Karpas-422 (cell line): ENCODE data around the gene MICOS13. TPM values are rescaled to one million over a fixed set of nuclear protein-coding genes. Genes with fewer than 3 reads are reported as not detected.

ENCODE experiments used
- DNase-seq: peaks from one replicate; pipeline ENCODE4 v3.0.0-alpha.2; 2015
- H2AFZ ChIP-seq: fragments of 200-600 bp; sonication (generic); 2 replicates; pipeline ENCODE4 v1.6.1; 2014; ENCODE audit warnings: antibody characterized with exemption, low read length, mixed read lengths
- H3K27ac ChIP-seq: fragments of 200-600 bp; sonication (generic); 2 replicates; pipeline ENCODE4 v1.5.1; 2014; ENCODE audit warnings: mild to moderate bottlenecking, low read length, moderate library complexity
- H3K27me3 ChIP-seq: fragments of 200-600 bp; sonication (generic); 2 replicates; pipeline ENCODE4 v1.6.1; 2014; ENCODE audit warnings: low read length, mixed read lengths
- H3K36me3 ChIP-seq: fragments of 200-600 bp; sonication (generic); 2 replicates; pipeline ENCODE4 v1.6.1; 2014; ENCODE audit warnings: low read length, mixed read lengths; ENCODE audit not compliant: insufficient read depth
- H3K4me1 ChIP-seq: fragments of 200-600 bp; sonication (generic); 2 replicates; pipeline ENCODE4 v1.6.1; 2014; ENCODE audit warnings: mild to moderate bottlenecking, low read length, mixed read lengths
- H3K4me2 ChIP-seq: fragments of 200-600 bp; sonication (generic); 2 replicates; pipeline ENCODE4 v1.6.1; 2014; ENCODE audit warnings: low read length, low read depth, mild to moderate bottlenecking; ENCODE audit not compliant: poor library complexity, severe bottlenecking
- H3K4me3 ChIP-seq: fragments of 200-600 bp; sonication (generic); 2 replicates; pipeline ENCODE4 v1.5.1; 2014; ENCODE audit warnings: mild to moderate bottlenecking, antibody characterized with exemption, low read length, mixed read lengths
- H3K79me2 ChIP-seq: fragments of 200-600 bp; sonication (generic); 2 replicates; pipeline ENCODE4 v1.6.1; 2014; ENCODE audit warnings: mild to moderate bottlenecking, low read length, mixed read lengths
- H3K9ac ChIP-seq: fragments of 200-600 bp; sonication (generic); 2 replicates; pipeline ENCODE4 v1.6.0; 2014; ENCODE audit warnings: low read length
- H3K9me2 ChIP-seq: fragments of 200-600 bp; sonication (generic), shearing (Covaris generic); replicated peaks from 2 replicates; pipeline ENCODE4 v1.6.0; 2014; ENCODE audit warnings: mild to moderate bottlenecking, low read length, moderate library complexity; ENCODE audit not compliant: insufficient read depth
- H3K9me3 ChIP-seq: fragments of 300-700, 200-600 bp; sonication (generic); 2 replicates; pipeline ENCODE4 v1.6.1; 2014; ENCODE audit warnings: low read length, mixed read lengths
- H4K20me1 ChIP-seq: fragments of 200-600 bp; sonication (generic); 2 replicates; pipeline ENCODE4 v1.6.1; 2014; ENCODE audit warnings: mild to moderate bottlenecking, antibody characterized with exemption, low read length, low read depth; ENCODE audit not compliant: insufficient read depth
- total RNA-seq: library from RNA; depleted of rRNA; stranded (reverse); fragments of >200 nt; shearing (Covaris generic); gene quantifications from 2 replicates; pipeline ENCODE4 v1.2.3, GENCODE V29; 2014; ENCODE audit warnings: low replicate concordance

The MICOS13 gene
- total RNA-seq, 1 experiment from 2014 or later: 63.4 TPM

DNA sequence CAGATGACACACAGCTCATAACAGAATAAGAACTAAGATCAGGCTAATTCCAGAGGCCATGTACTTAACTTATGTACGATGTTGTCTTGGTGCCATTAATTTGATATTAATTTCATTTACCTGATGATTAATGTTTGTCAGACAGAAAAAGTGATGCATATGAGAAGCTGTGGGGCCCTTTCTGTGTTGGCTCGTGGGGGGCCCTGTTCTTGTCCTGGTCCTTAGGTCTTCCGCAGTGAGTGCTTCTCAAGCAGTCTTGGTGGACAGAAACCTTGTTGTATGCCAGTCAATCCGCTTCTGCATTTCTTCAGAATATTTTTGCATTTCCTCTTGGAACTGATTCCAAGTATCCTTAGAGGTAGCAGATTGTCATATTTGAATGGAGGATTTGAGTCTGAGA lies 37.3 kb downstream of the MICOS13 start:
- Histone ChIP-seq H3K9me2 (no peaks in the 10 kb centered on the region), H3K4me2 (no peak overlapping the region), H2AFZ (no peak overlapping the region), H3K9ac (no peak overlapping the region), H3K27ac (no peak overlapping the region), H4K20me1 (peaks cover 66% of the 10 kb centered on the region), H3K27me3 (no peaks in the 10 kb centered on the region), H3K36me3 (peaks cover 66% of the 10 kb centered on the region), H3K4me3 (no peak overlapping the region), H3K79me2 (peaks cover 97% of the 10 kb centered on the region), H3K4me1 (0 out of 2 replicates have a peak, but pooled peaks cover 2% of the 10 kb centered on the region), H3K9me3 (no peaks in the 10 kb centered on the region)
- DNase-seq: no peak

DNA sequence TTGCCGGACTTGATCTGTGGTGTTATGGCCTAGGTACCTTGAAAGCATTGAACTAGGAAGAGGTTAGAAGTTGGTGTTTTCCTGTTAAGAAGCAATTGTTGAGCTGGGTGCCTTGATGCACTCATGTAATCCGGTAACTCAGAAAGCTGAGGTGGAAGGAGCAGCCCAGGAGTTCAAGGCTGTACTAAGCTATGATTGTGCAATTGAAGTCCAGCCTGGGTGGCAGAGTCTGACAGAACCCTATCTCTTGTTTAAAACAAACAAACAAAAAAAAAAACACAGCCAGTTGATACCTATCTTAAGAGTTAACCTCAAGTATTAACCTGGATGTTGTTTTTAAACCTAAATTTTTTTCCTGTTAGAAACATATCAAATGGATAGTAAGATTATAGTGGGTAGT lies 38.1 kb downstream of the MICOS13 start:
- no peak for DNase-seq
- Histone ChIP-seq H3K79me2 (peaks cover 97% of the 10 kb centered on the region), H3K27me3 (no peaks in the 10 kb centered on the region), H3K4me2 (no peak overlapping the region), H3K9ac (no peak overlapping the region), H3K9me3 (no peaks in the 10 kb centered on the region), H4K20me1 (peaks cover 75% of the 10 kb centered on the region), H3K27ac (no peak overlapping the region), H2AFZ (no peak overlapping the region), H3K36me3 (peaks cover 61% of the 10 kb centered on the region), H3K4me1 (peaks cover 11% of the 10 kb centered on the region), H3K9me2 (no peaks in the 10 kb centered on the region), H3K4me3 (no peak overlapping the region)

DNA sequence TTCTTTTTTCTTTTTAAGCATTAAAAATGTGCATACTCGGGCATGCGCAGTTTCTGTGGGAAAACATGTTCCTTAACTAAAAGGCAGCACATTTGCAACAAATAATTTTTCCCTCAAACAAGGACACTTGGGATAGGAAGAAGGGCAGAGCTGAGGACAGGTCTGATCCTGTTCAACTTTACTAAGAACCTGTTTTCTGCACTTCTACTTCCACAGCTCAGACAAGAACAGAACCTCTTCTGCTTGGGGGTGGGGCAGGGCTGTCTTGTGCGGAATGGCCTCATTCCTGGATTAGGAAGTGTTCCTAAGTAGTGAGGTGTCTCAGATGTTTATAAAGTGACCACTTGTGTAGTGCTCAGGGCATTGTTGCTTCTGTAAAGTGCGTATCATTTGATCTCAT lies 39.1 kb downstream of the MICOS13 start:
- H3K79me2 ChIP-seq: peaks cover 98% of the 10 kb centered on the region

DNA sequence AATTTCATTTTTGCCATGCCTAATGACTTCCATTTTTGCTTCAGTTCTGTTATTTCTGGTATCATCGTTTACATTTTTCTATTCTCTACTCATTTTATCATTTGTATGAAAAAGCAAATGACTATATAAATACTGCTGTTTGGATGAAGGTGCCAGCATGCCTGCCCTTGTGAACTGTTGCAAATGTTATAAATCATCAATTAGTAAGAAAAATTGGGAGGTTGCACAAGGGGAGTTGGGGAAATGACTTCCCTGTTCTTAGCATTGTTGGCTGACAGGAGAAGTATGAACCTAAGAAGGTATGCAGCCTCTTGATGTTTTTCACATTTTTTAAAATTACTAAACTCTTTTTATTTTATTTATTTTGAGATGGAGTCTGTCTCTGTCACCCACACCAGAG lies 42.3 kb downstream of the MICOS13 start:
- H3K27ac ChIP-seq: no peak overlapping the region
- no peak overlapping the region for H2AFZ ChIP-seq
- peaks cover 42% of the 10 kb centered on the region for H3K36me3 ChIP-seq
- H3K27me3 ChIP-seq: no peaks in the 10 kb centered on the region
- peaks cover 20% of the 10 kb centered on the region for H3K4me1 ChIP-seq
- H3K9me2 ChIP-seq: no peaks in the 10 kb centered on the region
- H3K9me3 ChIP-seq: no peaks in the 10 kb centered on the region
- peaks cover 97% of the 10 kb centered on the region for H3K79me2 ChIP-seq
- H4K20me1 ChIP-seq: peaks cover 73% of the 10 kb centered on the region
- no peak overlapping the region for H3K9ac ChIP-seq
- no peak overlapping the region for H3K4me3 ChIP-seq
- H3K4me2 ChIP-seq: no peak overlapping the region
- no peak for DNase-seq

More for the DNA sequence above, 39.1 kb downstream of the MICOS13 start:
- H3K27ac ChIP-seq: no peak overlapping the region
- peaks cover 53% of the 10 kb centered on the region for H3K36me3 ChIP-seq
- no peak overlapping the region for H3K9ac ChIP-seq
- no peaks in the 10 kb centered on the region for H3K27me3 ChIP-seq
- no peak for DNase-seq
- H3K9me2 ChIP-seq: no peaks in the 10 kb centered on the region
- H3K4me2 ChIP-seq: no peak overlapping the region
- H3K4me3 ChIP-seq: no peak overlapping the region
- H3K9me3 ChIP-seq: no peaks in the 10 kb centered on the region
- peaks cover 70% of the 10 kb centered on the region for H4K20me1 ChIP-seq
- peaks cover 11% of the 10 kb centered on the region for H3K4me1 ChIP-seq
- H2AFZ ChIP-seq: no peak overlapping the region

DNA sequence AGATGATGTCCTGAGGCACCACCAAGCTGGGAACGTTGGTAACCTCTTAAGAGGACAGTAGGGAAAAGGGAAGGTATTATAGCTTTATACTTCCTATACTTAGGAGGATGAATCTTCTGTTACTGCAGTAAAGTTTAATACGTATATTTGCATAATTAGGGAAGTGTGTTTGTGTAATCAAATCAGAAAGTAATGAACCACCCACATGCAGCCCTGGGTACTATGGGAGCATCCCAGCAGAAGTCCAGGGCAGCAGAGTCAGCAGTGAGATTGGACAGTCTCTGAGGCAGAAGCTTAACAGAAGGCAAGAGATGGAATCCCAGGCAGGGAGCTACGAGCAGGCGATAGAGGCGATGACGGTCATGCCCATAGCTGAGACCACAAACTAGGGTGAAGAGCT lies 44.9 kb downstream of the MICOS13 start:
- peaks cover 37% of the 10 kb centered on the region for H3K36me3 ChIP-seq
- no peak overlapping the region for H3K9ac ChIP-seq
- no peak overlapping the region for H3K4me2 ChIP-seq

DNA sequence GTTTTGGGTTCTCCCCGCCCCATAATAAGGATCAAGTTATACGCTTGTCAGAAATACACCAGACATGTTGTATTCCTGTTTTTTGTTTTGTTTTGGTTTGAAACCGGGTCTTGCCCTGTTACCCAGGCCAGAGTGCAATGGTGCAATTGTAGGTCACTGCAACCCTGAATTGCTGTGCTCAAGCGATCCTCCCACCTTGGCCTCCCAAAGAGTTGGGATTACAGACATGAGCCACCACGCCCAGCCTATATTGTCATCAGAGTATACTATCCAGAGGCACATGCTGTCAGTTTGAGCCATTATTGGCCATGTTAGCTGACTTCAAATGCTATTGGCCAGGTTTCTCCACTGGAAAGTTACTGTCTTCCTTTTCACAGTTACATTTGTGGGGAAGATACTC lies 47.7 kb downstream of the MICOS13 start:
- H3K9me3 ChIP-seq: no peaks in the 10 kb centered on the region
- peaks cover 84% of the 10 kb centered on the region for H4K20me1 ChIP-seq
- H3K4me3 ChIP-seq: no peak overlapping the region
- no peaks in the 10 kb centered on the region for H3K27me3 ChIP-seq
- H3K27ac ChIP-seq: no peak overlapping the region
- no peak for DNase-seq
- H3K9ac ChIP-seq: no peak overlapping the region
- H3K36me3 ChIP-seq: peaks cover 58% of the 10 kb centered on the region
- H3K4me2 ChIP-seq: no peak overlapping the region
- no peaks in the 10 kb centered on the region for H3K9me2 ChIP-seq
- no peak overlapping the region for H2AFZ ChIP-seq
- peaks cover 98% of the 10 kb centered on the region for H3K79me2 ChIP-seq
- H3K4me1 ChIP-seq: peaks cover 26% of the 10 kb centered on the region

More for the DNA sequence above, 44.9 kb downstream of the MICOS13 start:
- no peaks in the 10 kb centered on the region for H3K9me2 ChIP-seq
- H4K20me1 ChIP-seq: peaks cover 70% of the 10 kb centered on the region
- H3K27me3 ChIP-seq: no peaks in the 10 kb centered on the region
- no peak for DNase-seq
- peaks cover 97% of the 10 kb centered on the region for H3K79me2 ChIP-seq
- no peaks in the 10 kb centered on the region for H3K9me3 ChIP-seq
- peaks cover 20% of the 10 kb centered on the region for H3K4me1 ChIP-seq
- no peak overlapping the region for H3K27ac ChIP-seq
- H3K4me3 ChIP-seq: no peak overlapping the region
- no peak overlapping the region for H2AFZ ChIP-seq

DNA sequence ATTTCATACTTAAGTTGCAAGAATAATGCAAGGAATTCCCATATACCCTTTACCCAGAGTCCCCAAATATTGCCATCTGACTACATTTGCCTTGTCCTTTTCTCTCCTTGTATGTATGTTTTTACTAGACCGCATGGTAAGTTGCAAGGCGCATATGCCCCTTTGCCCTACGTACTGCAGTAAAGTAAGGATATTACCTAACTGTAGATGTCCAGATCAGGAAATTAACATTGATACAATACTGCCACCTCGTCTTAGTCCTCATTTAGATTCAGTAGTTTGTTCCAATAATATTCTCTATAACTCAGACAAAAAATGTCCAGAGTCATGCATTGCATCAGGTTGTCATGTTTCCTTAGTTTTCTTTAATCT lies 48.1 kb downstream of the MICOS13 start:
- Histone ChIP-seq H3K4me1 (peaks cover 26% of the 10 kb centered on the region), H3K9me2 (no peaks in the 10 kb centered on the region), H4K20me1 (peaks cover 84% of the 10 kb centered on the region)

DNA sequence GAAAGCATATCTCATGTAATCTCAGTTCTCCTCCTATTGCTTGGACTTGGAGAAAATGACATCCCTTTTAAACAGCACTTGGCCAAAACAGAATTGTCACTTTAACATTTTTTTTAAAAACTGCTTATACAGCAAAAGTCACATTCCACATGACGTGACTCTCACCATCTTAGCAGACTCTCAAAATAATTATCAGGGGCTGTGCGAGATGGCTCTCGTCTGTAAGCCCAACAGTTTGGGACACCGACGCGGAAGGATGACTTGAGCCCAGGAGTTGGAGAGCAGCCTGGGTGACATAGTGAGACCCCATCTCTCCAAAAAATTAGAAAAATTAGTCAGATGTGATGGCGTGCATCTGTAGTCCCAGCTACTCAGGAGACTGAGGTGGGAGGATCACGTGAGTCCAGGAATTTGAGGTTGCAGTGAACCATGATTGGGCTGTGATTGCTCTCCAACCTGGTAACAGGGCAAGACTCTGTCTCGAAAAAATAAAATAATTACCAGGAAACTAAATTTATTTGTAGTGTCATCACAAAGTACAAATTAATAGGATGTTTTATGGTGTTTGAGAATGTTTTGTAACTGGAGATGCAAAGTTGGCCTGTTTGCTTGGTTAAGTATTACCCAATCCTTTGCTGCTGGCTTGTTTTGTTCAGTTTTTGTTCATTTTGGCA lies 48.6 kb downstream of the MICOS13 start:
- no peak for DNase-seq
- Histone ChIP-seq H3K27ac (no peak overlapping the region), H3K9me3 (no peaks in the 10 kb centered on the region), H3K9me2 (no peaks in the 10 kb centered on the region), H3K9ac (no peak overlapping the region), H4K20me1 (peaks cover 89% of the 10 kb centered on the region), H3K36me3 (peaks cover 67% of the 10 kb centered on the region), H3K4me1 (peaks cover 31% of the 10 kb centered on the region), H3K79me2 (peaks cover 98% of the 10 kb centered on the region), H3K27me3 (no peaks in the 10 kb centered on the region), H3K4me3 (no peak overlapping the region), H2AFZ (no peak overlapping the region), H3K4me2 (no peak overlapping the region)

More for the DNA sequence above, 48.1 kb downstream of the MICOS13 start:
- Histone ChIP-seq H3K9ac (no peak overlapping the region), H3K27me3 (no peaks in the 10 kb centered on the region), H3K27ac (no peak overlapping the region), H3K4me3 (no peak overlapping the region), H3K9me3 (no peaks in the 10 kb centered on the region), H3K4me2 (no peak overlapping the region), H2AFZ (no peak overlapping the region), H3K79me2 (peaks cover 98% of the 10 kb centered on the region), H3K36me3 (peaks cover 62% of the 10 kb centered on the region)
- DNase-seq: no peak
